Measurements from ENCODE around the gene TRAFD1. TPM values are rescaled to one million over a fixed set of nuclear protein-coding genes. Genes with fewer than 3 reads are reported as not detected.
"Not testable (repeated sequence)": the region's sequence is repeated elsewhere in the genome, so short reads cannot be mapped to it uniquely, and the experiment has no call there.

Gene TRAFD1
- total and polyA plus RNA-seq, 9 of the 15 experiments (the other 6 are each of a cell fraction or from before 2014, with no cell fraction given), result 41.3 to 85.5 (median 54.5) TPM

DNA sequence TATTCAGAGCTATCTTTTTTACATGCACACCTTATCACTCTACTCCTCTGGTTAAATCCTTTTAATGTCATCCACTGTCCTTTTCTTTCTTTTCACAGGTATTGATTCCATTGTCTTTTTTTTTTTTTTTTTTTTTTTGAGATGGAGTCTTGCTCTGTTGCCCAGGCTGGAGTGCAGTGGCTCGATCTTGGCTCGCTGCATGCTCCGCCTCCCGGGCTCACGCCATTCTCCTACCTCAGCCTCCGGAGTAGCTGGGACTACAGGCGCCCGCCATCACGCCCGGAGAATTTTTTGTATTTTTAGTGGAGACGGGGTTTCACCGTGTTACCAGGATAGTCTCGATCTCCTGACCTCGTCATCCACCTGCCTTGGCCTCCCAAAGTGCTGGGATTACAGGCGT is 24.9 kb upstream of the TRAFD1 start:
- H3K27ac ChIP-seq (ENCODE audit: extremely low read depth, low read depth, low read length); in situ Hi-C loops (cut with MboI); H3K9me3 ChIP-seq (replicated peaks; ENCODE audit: control insufficient read depth, insufficient read depth, low read depth, low read length); H3K4me2 ChIP-seq (ENCODE audit: insufficient read depth, low read length); CTCF ChIA-PET (ENCODE audit: low intra/inter-chr PET ratio); ATAC-seq; H3K9ac ChIP-seq (ENCODE audit: insufficient read depth in 1 of 2, low read depth in 2 of 2, low read length in 2 of 2); BruUV-seq (replicated peaks); DNase-seq (ENCODE audit: extremely low read depth in 1 of 4, low spot score in 3 of 4); intact Hi-C loops (cut with micrococcal nuclease); FAIRE-seq; H2AFZ ChIP-seq (ENCODE audit: low read depth, low read length); H3K27me3 ChIP-seq (ENCODE audit: control insufficient read depth in 2 of 2, insufficient read depth in 2 of 2, low read length in 2 of 2); H3K4me3 ChIP-seq; H3K9me1 ChIP-seq (ENCODE audit: control insufficient read depth, insufficient read depth, low read length): not testable (repeated sequence)
- Histone ChIP-seq H3K4me1 (replicated peaks in 1 of 2; ENCODE audit: control insufficient read depth in 2 of 2, insufficient read depth in 2 of 2, low read length in 2 of 2) (peaks cover 5 to 13% of the 10 kb centered on the region in 2 experiments; a peak in 4 of 5 replicates), H3K36me3 (ENCODE audit: control insufficient read depth, insufficient read depth, low read length) (peaks cover 85% of the 10 kb centered on the region), H4K20me1 (replicated peaks; ENCODE audit: control insufficient read depth, insufficient read depth, low read length) (peaks cover 17% of the 10 kb centered on the region; the same call in 1 of the 2 replicates), H3K79me2 (ENCODE audit: control insufficient read depth, insufficient read depth, low read length) (peaks cover 97% of the 10 kb centered on the region)
- peak; percentile 22; the same call in 1 of the 2 replicates for TF ChIP-seq ZNF121 (CRISPR knock-in tag; conservative IDR thresholded peaks at IDR 0.05)
- POLR2A ChIA-PET, result interaction anchor here (0.6 to 1.4 kb wide), 4 partner anchors 12 to 212 kb away, joined by 3 read pairs; no protein-coding TSS in a partner anchor
- 92% methylated on average over 9 of the region's 15 CpGs for WGBS (ENCODE audit: insufficient coverage, low coverage, missing lambda C conversion rate)

DNA sequence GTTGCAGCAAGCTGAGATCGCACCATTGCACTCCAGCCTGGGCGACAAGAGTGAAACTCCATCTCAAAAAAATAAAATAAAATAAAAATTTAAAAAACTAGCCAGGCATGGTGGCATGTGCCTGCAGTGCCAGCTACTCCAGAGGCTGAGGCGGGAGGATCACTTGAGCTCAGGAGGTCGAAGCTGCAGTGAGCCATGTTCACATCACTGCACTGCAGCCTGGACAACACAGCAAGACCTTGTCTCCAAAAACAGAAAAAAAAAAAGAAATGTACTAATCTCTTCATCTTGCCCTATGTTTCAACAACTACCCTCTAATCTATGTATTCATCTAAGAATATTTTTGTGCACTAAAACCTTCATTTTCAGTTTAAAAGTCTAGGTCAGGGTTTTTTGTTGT is 23.2 kb upstream of the TRAFD1 start:
- DNase-seq (ENCODE audit: extremely low read depth in 1 of 4, low spot score in 3 of 4) (no peak), FAIRE-seq (no peak), ATAC-seq (no peak)
- H3K4me1 ChIP-seq (replicated peaks in 1 of 2; ENCODE audit: control insufficient read depth in 2 of 2, insufficient read depth in 2 of 2, low read length in 2 of 2), result peaks cover 13 to 20% of the 10 kb centered on the region in 2 experiments; a peak in 4 of 5 replicates
- H3K9me1 ChIP-seq (ENCODE audit: control insufficient read depth, insufficient read depth, low read length), result no peaks in the 10 kb centered on the region
- ChIA-PET CTCF (ENCODE audit: low intra/inter-chr PET ratio) (no interaction called here), POLR2A (interaction anchor here (0.6 to 1.2 kb wide), 3 partner anchors 8 to 49 kb away, joined by 4 to 6 read pairs (median 4); no protein-coding TSS in a partner anchor)
- peaks cover 16% of the 10 kb centered on the region; the same call in 1 of the 2 replicates for H4K20me1 ChIP-seq (replicated peaks; ENCODE audit: control insufficient read depth, insufficient read depth, low read length)
- TF ChIP-seq, protein P1, sequence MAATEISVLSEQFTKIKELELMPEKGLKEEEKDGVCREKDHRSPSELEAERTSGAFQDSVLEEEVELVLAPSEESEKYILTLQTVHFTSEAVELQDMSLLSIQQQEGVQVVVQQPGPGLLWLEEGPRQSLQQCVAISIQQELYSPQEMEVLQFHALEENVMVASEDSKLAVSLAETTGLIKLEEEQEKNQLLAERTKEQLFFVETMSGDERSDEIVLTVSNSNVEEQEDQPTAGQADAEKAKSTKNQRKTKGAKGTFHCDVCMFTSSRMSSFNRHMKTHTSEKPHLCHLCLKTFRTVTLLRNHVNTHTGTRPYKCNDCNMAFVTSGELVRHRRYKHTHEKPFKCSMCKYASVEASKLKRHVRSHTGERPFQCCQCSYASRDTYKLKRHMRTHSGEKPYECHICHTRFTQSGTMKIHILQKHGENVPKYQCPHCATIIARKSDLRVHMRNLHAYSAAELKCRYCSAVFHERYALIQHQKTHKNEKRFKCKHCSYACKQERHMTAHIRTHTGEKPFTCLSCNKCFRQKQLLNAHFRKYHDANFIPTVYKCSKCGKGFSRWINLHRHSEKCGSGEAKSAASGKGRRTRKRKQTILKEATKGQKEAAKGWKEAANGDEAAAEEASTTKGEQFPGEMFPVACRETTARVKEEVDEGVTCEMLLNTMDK (IDR thresholded peaks at IDR 0.05; ENCODE audit: borderline replicate concordance, insufficient read depth, low read depth, low read length, poor library complexity, severe bottlenecking), result no peak
- no peak for TF ChIP-seq CXXC5 (CRISPR knock-in tag; IDR thresholded peaks at IDR 0.05)
- peak; percentile 56 for TF ChIP-seq ZNF121 (CRISPR knock-in tag; conservative IDR thresholded peaks at IDR 0.05)
- no peak for TF ChIP-seq LCOR (CRISPR knock-in tag; IDR thresholded peaks at IDR 0.05)
- H3K4me3 ChIP-seq, result no peak overlapping the region
- in situ Hi-C loops (cut with MboI), result no loop called here
- WGBS (ENCODE audit: insufficient coverage, low coverage, missing lambda C conversion rate), result 100% methylated on average over 4 of the region's 4 CpGs
- no peaks in the 10 kb centered on the region for H3K9me3 ChIP-seq (replicated peaks; ENCODE audit: control insufficient read depth, insufficient read depth, low read depth, low read length)
- intact Hi-C loops (cut with micrococcal nuclease), result no loop called here
- no peak overlapping the region for H2AFZ ChIP-seq (ENCODE audit: low read depth, low read length)
- no peak overlapping the region for H3K4me2 ChIP-seq (ENCODE audit: insufficient read depth, low read length)
- no peaks in the 10 kb centered on the region for H3K27me3 ChIP-seq (ENCODE audit: control insufficient read depth in 2 of 2, insufficient read depth in 2 of 2, low read length in 2 of 2)
- no peak overlapping the region for H3K9ac ChIP-seq (ENCODE audit: insufficient read depth in 1 of 2, low read depth in 2 of 2, low read length in 2 of 2)
- peaks cover 97% of the 10 kb centered on the region for H3K79me2 ChIP-seq (ENCODE audit: control insufficient read depth, insufficient read depth, low read length)
- BruUV-seq (replicated peaks), result no TSS peak
- H3K36me3 ChIP-seq (ENCODE audit: control insufficient read depth, insufficient read depth, low read length), result peaks cover 85% of the 10 kb centered on the region
- no peak overlapping the region for H3K27ac ChIP-seq (ENCODE audit: extremely low read depth, low read depth, low read length)

DNA sequence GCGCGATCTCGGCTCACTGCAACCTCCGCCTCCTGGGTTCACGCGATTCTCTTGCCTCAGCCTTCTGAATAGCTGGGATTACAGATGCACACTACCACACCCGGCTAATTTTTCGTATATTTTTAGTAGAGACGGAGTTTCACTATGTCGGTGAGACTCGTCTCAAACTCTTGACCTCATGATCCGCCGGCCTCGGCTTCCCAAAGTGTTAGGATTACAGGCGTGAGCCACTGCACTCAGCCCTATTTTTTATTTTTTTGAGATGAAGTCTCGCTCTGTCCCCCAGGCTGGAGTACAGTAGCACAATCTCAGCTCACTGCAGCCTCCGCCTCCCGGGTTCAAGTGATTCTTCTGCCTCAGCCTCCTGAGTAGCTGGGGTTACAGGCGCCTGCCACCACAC is 22.6 kb upstream of the TRAFD1 start:
- H3K4me2 ChIP-seq (ENCODE audit: insufficient read depth, low read length); CTCF ChIA-PET (ENCODE audit: low intra/inter-chr PET ratio); FAIRE-seq; DNase-seq (ENCODE audit: extremely low read depth in 1 of 4, low spot score in 3 of 4); H3K4me3 ChIP-seq; H3K9me3 ChIP-seq (replicated peaks; ENCODE audit: control insufficient read depth, insufficient read depth, low read depth, low read length); H3K27ac ChIP-seq (ENCODE audit: extremely low read depth, low read depth, low read length); H2AFZ ChIP-seq (ENCODE audit: low read depth, low read length); intact Hi-C loops (cut with micrococcal nuclease); BruUV-seq (replicated peaks); H3K9ac ChIP-seq (ENCODE audit: insufficient read depth in 1 of 2, low read depth in 2 of 2, low read length in 2 of 2); ATAC-seq; in situ Hi-C loops (cut with MboI); H3K9me1 ChIP-seq (ENCODE audit: control insufficient read depth, insufficient read depth, low read length); H3K27me3 ChIP-seq (ENCODE audit: control insufficient read depth in 2 of 2, insufficient read depth in 2 of 2, low read length in 2 of 2): not testable (repeated sequence)
- peaks cover 98% of the 10 kb centered on the region for H3K79me2 ChIP-seq (ENCODE audit: control insufficient read depth, insufficient read depth, low read length)
- peaks cover 85% of the 10 kb centered on the region for H3K36me3 ChIP-seq (ENCODE audit: control insufficient read depth, insufficient read depth, low read length)
- peaks cover 16% of the 10 kb centered on the region; the same call in 1 of the 2 replicates for H4K20me1 ChIP-seq (replicated peaks; ENCODE audit: control insufficient read depth, insufficient read depth, low read length)
- 94% methylated on average over 19 of the region's 19 CpGs for WGBS (ENCODE audit: insufficient coverage, low coverage, missing lambda C conversion rate)
- H3K4me1 ChIP-seq (replicated peaks in 1 of 2; ENCODE audit: control insufficient read depth in 2 of 2, insufficient read depth in 2 of 2, low read length in 2 of 2), result peaks cover 13 to 19% of the 10 kb centered on the region in 2 experiments; a peak in 4 of 5 replicates
- POLR2A ChIA-PET, result interaction anchor here (0.6 kb wide), 1 partner anchor 261 kb away, joined by 3 read pairs; the partner anchor contains the start of gene MAPKAPK5
